MCF 10A (cell line): ENCODE data around the gene NCOA6. TPM values are rescaled to one million over a fixed set of nuclear protein-coding genes. Genes with fewer than 3 reads are reported as not detected.

ENCODE experiments used
- BruUV-seq: library from RNA; stranded (reverse); fragments of 400-500 nt; replicated peaks from 2 replicates; lab custom pipeline; 2021; lab: Mats Ljungman, UMichigan
- CTCF ChIA-PET: fragments of 300-600 bp; sonication (Branson Sonifier 250); formaldehyde crosslinking; extraction: SDS; loops from one replicate; lab custom pipeline; 2021; ENCODE audit warnings: antibody characterized with exemption, inconsistent platforms; lab: Yijun Ruan, JAX
- POLR2A ChIA-PET: fragments of 300-600, 350-650 bp; sonication (Branson Sonifier 250); formaldehyde crosslinking; extraction: SDS; loops from one replicate; lab custom pipeline; 2020; ENCODE audit warnings: antibody characterized with exemption, inconsistent platforms; lab: Yijun Ruan, JAX
- DNase-seq: peaks from one replicate; pipeline ENCODE4 v3.0.0-alpha.2; 2018; ENCODE audit not compliant: unreplicated experiment
- H3K27ac Mint-ChIP-seq: one replicate; pipeline ENCODE4 v1.8.0; 2022; ENCODE audit warnings: mild to moderate bottlenecking, low read depth, mixed read lengths; ENCODE audit not compliant: unreplicated experiment
- H3K27me3 Mint-ChIP-seq: one replicate; pipeline ENCODE4 v1.8.0; 2022; ENCODE audit warnings: mixed read lengths; ENCODE audit not compliant: insufficient read depth, unreplicated experiment
- H3K36me3 Mint-ChIP-seq: one replicate; pipeline ENCODE4 v1.8.0; 2022; ENCODE audit warnings: mild to moderate bottlenecking, moderate library complexity, mixed read lengths; ENCODE audit not compliant: insufficient read depth, unreplicated experiment
- H3K4me1 Mint-ChIP-seq: one replicate; pipeline ENCODE4 v1.8.0; 2022; ENCODE audit warnings: mixed read lengths; ENCODE audit not compliant: insufficient read depth, unreplicated experiment
- H3K4me3 Mint-ChIP-seq: one replicate; pipeline ENCODE4 v1.8.0; 2022; ENCODE audit warnings: mild to moderate bottlenecking, moderate library complexity, mixed read lengths; ENCODE audit not compliant: unreplicated experiment
- H3K9me3 Mint-ChIP-seq: one replicate; pipeline ENCODE4 v1.8.0; 2022; ENCODE audit warnings: mixed read lengths; ENCODE audit not compliant: unreplicated experiment
- CTCF ChIP-seq: fragments of 200-600 bp; IDR thresholded peaks from one replicate; pipeline ENCODE4 v1.8.0; 2022; ENCODE audit warnings: antibody characterized with exemption, mild to moderate bottlenecking; ENCODE audit not compliant: unreplicated experiment
- intact Hi-C: fragments of 100-400 bp; cut with micrococcal nuclease; formaldehyde crosslinking; loops from 2 replicates; pipeline ENCODE4 v1.14.1; 2022
- total RNA-seq: library from RNA; stranded (reverse); gene quantifications from 2 replicates; pipeline ENCODE4 v1.2.3, GENCODE V29; 2022

The NCOA6 gene
- total RNA-seq, 1 experiment from 2014 or later, result 27.9 TPM

- ChIA-PET POLR2A (interaction anchor here (0.9 to 1.0 kb wide), 2 partner anchors 89 to 312 kb away, joined by 3 to 4 read pairs; no protein-coding TSS in a partner anchor), CTCF (interaction anchor here (0.6 to 5.3 kb wide), 18 partner anchors 9 to 399 kb away, joined by 3 to 36 read pairs (median 5); partner anchors contain the start of genes GGT7, GSS, MYH7B and NCOA6)
- intact Hi-C loops, result loop anchor here (5.0 kb wide), 1 partner anchor 123 kb away; the partner anchor contains the start of genes GSS and MYH7B
- peak; percentile 42 for TF ChIP-seq CTCF
- H3K27me3 Mint-ChIP-seq, result peaks cover 56% of the 10 kb centered on the region
- no peak overlapping the region for H3K4me3 Mint-ChIP-seq
- no peaks in the 10 kb centered on the region for H3K4me1 Mint-ChIP-seq
- H3K9me3 Mint-ChIP-seq, result no peaks in the 10 kb centered on the region
- DNase-seq, result peak; percentile 46
- H3K27ac Mint-ChIP-seq, result no peak overlapping the region
- BruUV-seq, result no TSS peak
- no peaks in the 10 kb centered on the region for H3K36me3 Mint-ChIP-seq
Observed at GRCh38 chr20:34834459-34834893, 9.0 kb upstream of the NCOA6 start.

GRCh38 chr20:34831936-34832335 lies 6.5 kb upstream of the NCOA6 start:
- no peaks in the 10 kb centered on the region for H3K4me1 Mint-ChIP-seq
- ChIA-PET CTCF (interaction anchor here (0.7 to 2.0 kb wide), 7 partner anchors 51 to 1116 kb away, joined by 3 to 7 read pairs (median 3); no protein-coding TSS in a partner anchor), POLR2A (no interaction called here)
- peaks cover 55% of the 10 kb centered on the region for H3K27me3 Mint-ChIP-seq
- TF ChIP-seq CTCF, result no peak
- no peak for DNase-seq
- H3K36me3 Mint-ChIP-seq, result no peaks in the 10 kb centered on the region
- no peaks in the 10 kb centered on the region for H3K9me3 Mint-ChIP-seq
- H3K4me3 Mint-ChIP-seq, result no peak overlapping the region
- intact Hi-C loops, result loop anchor here (5.0 kb wide), 1 partner anchor 125 kb away; the partner anchor contains the start of genes GSS and MYH7B
- H3K27ac Mint-ChIP-seq, result no peak overlapping the region
- no TSS peak for BruUV-seq

- POLR2A ChIA-PET, result interaction anchor here (1.0 to 1.4 kb wide), 2 partner anchors 47 to 318 kb away, joined by 3 read pairs; partner anchors contain the start of gene EDEM2
- Mint-ChIP-seq H3K4me3 (no peak overlapping the region), H3K4me1 (peaks cover 5% of the 10 kb centered on the region), H3K36me3 (no peaks in the 10 kb centered on the region), H3K27me3 (peaks cover 50% of the 10 kb centered on the region), H3K9me3 (no peaks in the 10 kb centered on the region), H3K27ac (no peak overlapping the region)
- intact Hi-C loops, result no loop called here
- DNase-seq, result no peak
- CTCF ChIA-PET, result interaction anchor here (2.5 kb wide), 1 partner anchor 127 kb away, joined by 8 read pairs; the partner anchor contains the start of genes GSS and MYH7B
- no TSS peak for BruUV-seq
- no peak for TF ChIP-seq CTCF
Observed at GRCh38 chr20:34829191-34829590, 3.7 kb upstream of the NCOA6 start.

- POLR2A ChIA-PET, result interaction anchor here (0.5 to 1.9 kb wide), 31 partner anchors 8 to 1059 kb away, joined by 3 to 12 read pairs (median 4); partner anchors contain the start of genes ACSS2, DYNLRB1, EDEM2 and MYH7B
- Mint-ChIP-seq H3K9me3 (no peaks in the 10 kb centered on the region), H3K27me3 (peaks cover 15% of the 10 kb centered on the region), H3K4me1 (peaks cover 24% of the 10 kb centered on the region), H3K27ac (peak overlapping the region; percentile 88), H3K36me3 (peaks cover 16% of the 10 kb centered on the region), H3K4me3 (peak overlapping the region; percentile 97)
- no peak for TF ChIP-seq CTCF
- no TSS peak for BruUV-seq
- CTCF ChIA-PET, result interaction anchor here (0.6 to 2.3 kb wide), 5 partner anchors 10 to 289 kb away, joined by 3 to 22 read pairs (median 4); no protein-coding TSS in a partner anchor
- intact Hi-C loops, result no loop called here
- DNase-seq, result peak; percentile 35
Observed at GRCh38 chr20:34824806-34825529, 483 bp downstream of the NCOA6 start.
